ENCODE results near the gene ITGA1.

DNA sequence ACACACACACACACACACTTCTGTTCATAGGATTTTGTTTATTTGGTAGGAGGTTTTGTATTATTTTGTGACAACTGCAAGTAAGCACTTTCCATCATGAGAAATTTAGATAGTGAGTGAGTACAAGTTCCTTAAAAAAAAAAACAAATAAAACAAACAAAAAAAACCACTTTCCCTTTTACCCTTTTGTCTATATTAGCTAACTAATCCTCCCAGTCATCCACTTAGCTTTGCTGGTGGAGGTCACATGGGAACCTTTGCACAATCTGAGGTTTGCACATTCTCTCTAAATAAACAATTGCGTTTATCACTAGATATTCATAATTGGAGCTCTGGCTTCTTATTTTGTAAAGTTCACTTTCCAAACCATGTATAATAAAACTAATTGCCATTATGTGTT, 6.8 kb downstream of the ITGA1 start:
- TF ChIP-seq CTCF (IDR thresholded peaks at IDR 0.05; ENCODE audit: low read depth, low read length, missing input control), result no peak
- peak; percentile 60 to 68 for TF ChIP-seq JUND (IDR thresholded peaks at IDR 0.05)
- TF ChIP-seq RAD21 (IDR thresholded peaks at IDR 0.05), result peak in 1 of 2 donors; percentile 30
- TF ChIP-seq ATF3 (IDR thresholded peaks at IDR 0.05), result peak; percentile 70
- peak; percentile 67 to 73 for TF ChIP-seq RXRA (IDR thresholded peaks at IDR 0.05)
- peak; percentile 21 for TF ChIP-seq TAF1 (conservative IDR thresholded peaks at IDR 0.05)
- TF ChIP-seq HNF4A (conservative IDR thresholded peaks at IDR 0.05), result peak; percentile 66 to 71
- no peak for TF ChIP-seq EGR1 (IDR thresholded peaks at IDR 0.05; ENCODE audit: low read depth in 2 of 2)
- TF ChIP-seq NR2F2 (IDR thresholded peaks at IDR 0.05), result no peak
- TF ChIP-seq, protein P1, sequence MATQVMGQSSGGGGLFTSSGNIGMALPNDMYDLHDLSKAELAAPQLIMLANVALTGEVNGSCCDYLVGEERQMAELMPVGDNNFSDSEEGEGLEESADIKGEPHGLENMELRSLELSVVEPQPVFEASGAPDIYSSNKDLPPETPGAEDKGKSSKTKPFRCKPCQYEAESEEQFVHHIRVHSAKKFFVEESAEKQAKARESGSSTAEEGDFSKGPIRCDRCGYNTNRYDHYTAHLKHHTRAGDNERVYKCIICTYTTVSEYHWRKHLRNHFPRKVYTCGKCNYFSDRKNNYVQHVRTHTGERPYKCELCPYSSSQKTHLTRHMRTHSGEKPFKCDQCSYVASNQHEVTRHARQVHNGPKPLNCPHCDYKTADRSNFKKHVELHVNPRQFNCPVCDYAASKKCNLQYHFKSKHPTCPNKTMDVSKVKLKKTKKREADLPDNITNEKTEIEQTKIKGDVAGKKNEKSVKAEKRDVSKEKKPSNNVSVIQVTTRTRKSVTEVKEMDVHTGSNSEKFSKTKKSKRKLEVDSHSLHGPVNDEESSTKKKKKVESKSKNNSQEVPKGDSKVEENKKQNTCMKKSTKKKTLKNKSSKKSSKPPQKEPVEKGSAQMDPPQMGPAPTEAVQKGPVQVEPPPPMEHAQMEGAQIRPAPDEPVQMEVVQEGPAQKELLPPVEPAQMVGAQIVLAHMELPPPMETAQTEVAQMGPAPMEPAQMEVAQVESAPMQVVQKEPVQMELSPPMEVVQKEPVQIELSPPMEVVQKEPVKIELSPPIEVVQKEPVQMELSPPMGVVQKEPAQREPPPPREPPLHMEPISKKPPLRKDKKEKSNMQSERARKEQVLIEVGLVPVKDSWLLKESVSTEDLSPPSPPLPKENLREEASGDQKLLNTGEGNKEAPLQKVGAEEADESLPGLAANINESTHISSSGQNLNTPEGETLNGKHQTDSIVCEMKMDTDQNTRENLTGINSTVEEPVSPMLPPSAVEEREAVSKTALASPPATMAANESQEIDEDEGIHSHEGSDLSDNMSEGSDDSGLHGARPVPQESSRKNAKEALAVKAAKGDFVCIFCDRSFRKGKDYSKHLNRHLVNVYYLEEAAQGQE (IDR thresholded peaks at IDR 0.05), result peak; percentile 64
- peak; percentile 38 for TF ChIP-seq ZBTB33 (IDR thresholded peaks at IDR 0.05)

All from liver (tissue), 3 donors.